GM12891 (cell line): ENCODE measurements around the gene SLC25A21.

Experiments
- PAX5 ChIP-seq: IDR thresholded peaks from 2 replicates; pipeline ENCODE4 v1.6.1; 2011; ENCODE audit warnings: low read length, moderate library complexity, mild to moderate bottlenecking; ENCODE audit not compliant: insufficient read depth, severe bottlenecking
- POLR2A ChIP-seq: IDR thresholded peaks from 2 replicates; pipeline ENCODE4 v1.6.1; 2011; ENCODE audit warnings: low read depth, low read length, control low read depth
- POLR2AphosphoS5 ChIP-seq: IDR thresholded peaks from 2 replicates; pipeline ENCODE4 v1.6.1; 2011; ENCODE audit warnings: low read depth, low read length, control low read depth
- POU2F2 ChIP-seq: IDR thresholded peaks from 2 replicates; pipeline ENCODE4 v1.6.1; 2011; ENCODE audit warnings: low read depth, mild to moderate bottlenecking, control low read depth, low read length, moderate library complexity
- SPI1 ChIP-seq: IDR thresholded peaks from 2 replicates; pipeline ENCODE4 v1.6.1; 2011; ENCODE audit warnings: low read depth, low read length, control low read depth
- TAF1 ChIP-seq: IDR thresholded peaks from 2 replicates; pipeline ENCODE4 v1.6.1; 2011; ENCODE audit warnings: low read depth, low read length, control low read depth

DNA sequence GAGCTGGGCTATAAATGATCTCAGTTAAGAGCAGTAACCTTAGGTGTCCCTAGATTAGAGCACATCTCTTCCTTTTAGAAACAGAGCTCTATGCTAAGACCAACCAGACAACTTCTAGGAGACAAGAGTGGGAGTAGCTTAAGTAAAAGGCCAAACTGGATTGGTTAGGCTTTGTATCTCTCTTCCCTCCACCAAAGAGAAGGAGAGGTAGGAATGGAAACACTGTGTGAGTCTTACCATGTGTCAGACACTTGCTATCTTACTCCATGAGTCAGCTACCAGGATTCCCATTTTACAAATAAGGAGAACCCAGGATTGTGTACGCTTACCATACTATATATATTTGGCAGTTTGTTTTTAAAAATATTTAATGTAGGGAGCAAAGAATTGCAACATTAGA, 387.9 kb downstream of the SLC25A21 start:
- no peak for TF ChIP-seq POLR2AphosphoS5
- TF ChIP-seq POLR2A: no peak
- TF ChIP-seq TAF1: no peak
- TF ChIP-seq POU2F2: no peak
- TF ChIP-seq PAX5: no peak
- no peak for TF ChIP-seq SPI1
